ENCODE data around the gene ACSF2. TPM values are rescaled to one million over a fixed set of nuclear protein-coding genes. Genes with fewer than 3 reads are reported as not detected.

Gene ACSF2
- total and polyA plus RNA-seq, 2 of the 13 experiments (the other 11 are each of a cell fraction or from before 2014, with no cell fraction given): 87.3 to 109 TPM

GRCh38 chr17:50479522-50480141, 53.6 kb downstream of the ACSF2 start (continued):
- TF ChIP-seq ZNF414 (CRISPR knock-in tag; IDR thresholded peaks at IDR 0.05) (no peak), RBFOX2 (IDR thresholded peaks at IDR 0.05; ENCODE audit: low read depth, low read length) (no peak), GZF1 (CRISPR knock-in tag; IDR thresholded peaks at IDR 0.05) (no peak), CCDC6 (CRISPR knock-in tag; IDR thresholded peaks at IDR 0.05) (no peak), MED8 (CRISPR knock-in tag; IDR thresholded peaks at IDR 0.05; ENCODE audit: insufficient replicate concordance) (no peak), ZBTB42 (CRISPR knock-in tag; IDR thresholded peaks at IDR 0.05) (no peak), AKNA (CRISPR knock-in tag; IDR thresholded peaks at IDR 0.05; ENCODE audit: borderline replicate concordance) (no peak), RBAK (CRISPR knock-in tag; IDR thresholded peaks at IDR 0.05) (no peak; the same call in 1 of the 2 replicates), ZHX2 (IDR thresholded peaks at IDR 0.05; ENCODE audit: low read depth) (0 out of 2 replicates have a peak, but pooled peaks have one; percentile 26), ZHX2 (CRISPR knock-in tag; IDR thresholded peaks at IDR 0.05; ENCODE audit: borderline replicate concordance) (no peak), TOE1 (CRISPR knock-in tag; IDR thresholded peaks at IDR 0.05) (no peak), FOXM1 (CRISPR knock-in tag; IDR thresholded peaks at IDR 0.05) (no peak), CTCF (CRISPR knock-in tag; IDR thresholded peaks at IDR 0.05) (peak; percentile 84), ZNF331 (CRISPR knock-in tag; IDR thresholded peaks at IDR 0.05) (peak; percentile 74)
- TF ChIP-seq, protein P1, sequence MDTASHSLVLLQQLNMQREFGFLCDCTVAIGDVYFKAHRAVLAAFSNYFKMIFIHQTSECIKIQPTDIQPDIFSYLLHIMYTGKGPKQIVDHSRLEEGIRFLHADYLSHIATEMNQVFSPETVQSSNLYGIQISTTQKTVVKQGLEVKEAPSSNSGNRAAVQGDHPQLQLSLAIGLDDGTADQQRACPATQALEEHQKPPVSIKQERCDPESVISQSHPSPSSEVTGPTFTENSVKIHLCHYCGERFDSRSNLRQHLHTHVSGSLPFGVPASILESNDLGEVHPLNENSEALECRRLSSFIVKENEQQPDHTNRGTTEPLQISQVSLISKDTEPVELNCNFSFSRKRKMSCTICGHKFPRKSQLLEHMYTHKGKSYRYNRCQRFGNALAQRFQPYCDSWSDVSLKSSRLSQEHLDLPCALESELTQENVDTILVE (CRISPR knock-in tag; IDR thresholded peaks at IDR 0.05): peak; percentile 39; the same call in 1 of the 2 replicates

All from HepG2 (cell line).